ENCODE results near the gene MAP1A. TPM values are rescaled to one million over a fixed set of nuclear protein-coding genes. Genes with fewer than 3 reads are reported as not detected.

Gene MAP1A
- total RNA-seq, 1 experiment from 2014 or later, result 1.7 TPM

DNA sequence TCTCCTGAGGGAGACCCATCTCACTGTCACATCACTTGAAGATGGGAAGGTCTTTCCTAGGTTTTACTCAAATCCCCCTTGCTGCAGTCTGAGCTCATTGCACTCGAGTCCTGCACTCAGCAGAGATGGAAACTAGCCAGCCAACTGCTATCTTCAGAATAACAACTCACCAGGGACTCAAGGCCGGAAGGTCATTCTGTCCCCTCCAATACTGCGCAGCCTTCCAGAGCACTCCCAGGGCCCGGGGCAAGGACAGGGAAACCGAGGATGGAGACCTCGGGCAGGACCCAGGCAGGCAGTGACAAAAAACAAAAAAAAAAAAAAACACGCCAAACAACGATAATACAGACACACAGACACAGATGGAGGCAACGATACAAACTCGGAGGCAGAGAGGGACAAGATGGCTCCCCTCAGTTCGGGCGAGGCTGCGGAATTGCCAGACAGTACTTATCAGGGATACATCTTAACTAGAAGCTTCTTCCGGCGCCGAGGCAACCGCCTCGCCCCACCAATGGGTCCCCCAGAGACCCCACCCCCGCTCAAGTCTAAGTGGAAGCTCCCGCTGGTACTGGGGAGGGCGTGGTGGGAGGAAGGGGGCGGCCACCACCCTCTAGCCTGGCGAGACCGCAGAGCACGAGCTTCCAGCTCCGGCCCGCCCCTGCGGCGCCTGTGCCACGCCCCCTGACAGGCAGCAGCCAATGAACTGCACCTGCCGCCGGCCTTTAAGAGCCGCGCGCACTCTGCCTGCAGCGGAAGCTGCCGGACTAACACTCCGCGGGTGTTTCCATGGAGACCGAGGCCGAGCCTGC is 7.0 kb upstream of the MAP1A start:
- DNase-seq (ENCODE audit: low read depth), result peak; percentile 99

DNA sequence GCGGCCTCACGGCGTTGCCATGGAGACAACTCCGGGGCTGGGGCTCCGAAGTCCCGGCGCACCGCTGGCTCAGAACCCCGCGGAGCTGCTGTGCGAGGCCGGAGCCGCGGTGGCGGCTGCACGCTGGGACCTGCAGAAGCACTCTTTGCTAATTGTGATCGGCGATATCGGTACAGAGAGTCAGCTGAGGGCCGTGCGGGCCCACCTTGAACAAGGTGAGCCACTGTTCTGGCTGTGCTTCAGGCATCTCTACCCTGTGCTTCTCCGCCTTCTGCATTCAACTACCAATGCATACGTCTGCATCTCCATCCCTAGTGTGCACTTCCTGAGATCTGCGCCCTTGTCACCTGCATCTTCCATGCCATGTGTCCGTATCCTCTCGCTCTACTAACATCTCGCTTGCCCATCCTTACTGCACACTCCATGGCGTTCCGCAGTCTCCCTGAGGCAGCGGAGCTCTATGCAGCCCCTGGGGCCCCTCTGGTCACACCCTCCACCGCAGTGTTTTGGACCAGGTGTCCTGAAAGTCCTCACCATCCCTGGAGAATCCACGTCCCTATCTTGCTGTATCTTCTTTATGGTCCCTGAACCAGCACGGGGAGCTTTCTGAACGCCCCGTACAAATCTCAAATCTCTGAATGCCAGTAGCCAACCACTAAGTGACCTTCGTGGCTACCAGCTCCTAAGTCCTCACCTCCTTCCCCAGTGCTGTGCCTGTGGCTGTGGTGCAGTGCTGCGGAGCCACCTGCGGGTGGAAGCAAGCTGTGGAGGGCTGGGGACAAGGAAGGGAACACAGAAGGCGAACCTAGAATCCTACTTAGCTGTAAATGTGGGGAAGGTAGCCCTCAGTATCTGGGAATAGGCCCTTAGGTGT is 6.2 kb upstream of the MAP1A start:
- DNase-seq (ENCODE audit: low read depth), result peak; percentile 45

DNA sequence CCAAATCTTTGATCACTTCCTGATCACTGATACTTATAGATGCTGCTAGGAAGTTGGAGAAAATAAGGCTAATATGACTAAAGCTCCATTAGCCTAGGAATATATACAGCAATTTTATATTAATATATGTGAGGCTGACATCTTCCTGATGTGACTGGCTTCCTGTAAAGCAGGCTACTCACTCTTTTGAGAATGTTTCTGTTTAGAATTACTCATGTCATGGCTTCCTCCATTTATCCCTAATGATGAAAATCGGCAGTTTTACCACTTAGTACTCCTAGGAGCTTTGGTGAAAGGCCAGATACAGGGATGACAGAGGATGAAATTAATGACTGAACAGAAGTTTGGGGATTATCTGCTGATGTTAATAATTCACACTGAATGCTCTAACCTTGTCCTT is 3.9 kb upstream of the MAP1A start:
- no peak for DNase-seq (ENCODE audit: low read depth)

DNA sequence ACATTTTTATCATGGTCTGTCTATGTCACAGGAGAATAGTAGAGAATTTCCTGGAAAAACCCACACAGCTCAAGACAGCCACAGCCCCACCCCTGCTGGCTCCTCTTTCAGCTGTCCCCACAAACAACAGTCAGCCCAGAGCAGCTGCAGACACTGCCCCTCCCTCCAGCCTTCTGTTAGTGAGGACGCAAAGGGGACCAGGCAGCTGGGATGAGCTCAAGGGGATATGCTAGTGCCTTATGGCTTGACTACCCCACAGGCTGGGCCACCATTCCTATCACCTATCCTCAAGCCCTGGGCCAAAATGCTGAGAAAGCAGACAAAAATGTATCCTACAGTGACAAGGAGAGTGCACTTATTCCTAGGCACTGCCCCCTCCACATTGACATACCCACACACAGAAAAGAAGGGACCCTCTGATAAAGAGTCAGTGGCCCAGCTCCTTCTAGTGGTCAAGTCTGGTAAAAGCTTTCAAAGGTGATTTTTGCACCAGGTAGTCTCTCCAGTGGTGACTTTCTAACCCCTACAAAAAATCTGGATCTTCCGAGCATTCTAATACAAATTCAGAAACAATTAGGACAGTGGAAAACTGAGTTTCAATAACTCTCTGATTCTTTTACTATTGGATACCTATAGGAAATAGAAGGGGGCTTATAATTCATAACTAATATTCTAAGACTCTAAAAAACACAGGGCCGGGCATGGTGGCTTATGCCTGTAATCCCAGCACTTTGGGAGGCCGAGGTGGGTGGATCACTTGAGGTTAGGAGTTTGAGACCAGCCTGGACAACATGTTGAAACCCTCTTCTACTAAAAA is 3.0 kb upstream of the MAP1A start:
- peak; percentile 30 for DNase-seq (ENCODE audit: low read depth)

DNA sequence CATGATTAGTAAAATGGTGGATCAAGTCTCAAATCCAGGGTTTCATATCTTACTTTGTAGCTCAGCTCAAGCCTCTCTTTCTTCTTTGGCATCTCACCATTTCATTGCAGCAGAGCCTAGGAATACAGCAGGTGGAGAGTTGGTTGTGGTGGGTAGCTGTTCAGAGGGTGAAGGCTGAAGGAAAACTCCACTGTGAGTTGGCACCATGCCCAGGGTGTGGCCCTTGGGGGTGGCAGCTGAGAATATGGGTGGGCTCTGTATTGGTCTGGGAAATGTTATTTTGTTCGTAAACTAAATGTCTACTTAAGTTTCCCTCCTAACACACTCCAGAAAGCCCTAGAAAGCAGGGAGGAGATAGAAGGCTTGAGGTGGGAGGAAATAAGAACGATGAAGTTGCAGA is 1.7 kb upstream of the MAP1A start:
- DNase-seq (ENCODE audit: low read depth), result no peak

DNA sequence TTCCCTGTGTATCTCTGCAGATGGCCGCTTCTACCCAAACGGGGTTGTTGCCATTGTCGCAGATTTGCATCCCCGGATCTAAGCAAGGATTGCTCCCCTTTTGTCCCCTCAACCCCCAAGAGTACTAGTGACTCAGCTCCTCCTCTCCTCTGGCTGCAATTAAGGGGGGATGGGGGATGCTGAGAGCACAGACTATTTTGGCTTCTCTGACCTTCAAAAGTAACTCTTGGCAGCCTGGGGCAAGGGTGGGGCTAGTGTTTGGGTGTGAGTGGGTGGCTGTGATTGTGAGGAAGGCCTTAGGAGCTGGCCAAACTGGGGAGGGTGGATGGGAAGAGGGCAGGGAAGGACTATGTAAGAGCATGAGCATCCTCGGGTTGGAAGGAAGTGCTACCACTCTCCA is 1.2 kb upstream of the MAP1A start:
- DNase-seq (ENCODE audit: low read depth), result no peak

DNA sequence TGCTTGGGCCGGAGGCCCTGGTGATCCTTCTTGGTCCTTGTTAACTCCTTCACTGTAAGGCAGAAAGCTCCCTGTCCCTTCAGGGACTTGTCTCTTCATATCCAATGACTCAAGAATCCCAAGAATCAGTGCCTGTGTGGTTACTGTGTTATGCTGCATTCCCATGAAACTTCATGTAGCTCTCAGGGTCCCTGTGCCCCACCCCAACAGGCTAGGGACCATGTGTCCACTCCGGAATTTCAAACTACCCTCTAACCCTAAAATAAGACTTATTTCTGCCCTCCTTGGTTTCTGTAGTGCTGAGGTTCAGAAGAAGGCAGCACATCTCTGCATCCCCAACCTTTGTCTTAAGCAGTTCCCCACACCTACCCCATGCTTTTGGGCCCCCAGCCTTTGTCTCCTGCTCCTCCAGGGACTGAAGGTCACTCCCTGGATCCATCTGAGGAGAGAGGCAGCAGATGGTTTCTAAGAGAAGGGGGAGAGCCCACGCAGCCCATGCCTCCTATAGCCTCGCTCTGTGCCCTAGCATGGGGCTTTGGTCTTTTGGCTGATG is 531 bp upstream of the MAP1A start:
- no peak for DNase-seq (ENCODE audit: low read depth)

DNA sequence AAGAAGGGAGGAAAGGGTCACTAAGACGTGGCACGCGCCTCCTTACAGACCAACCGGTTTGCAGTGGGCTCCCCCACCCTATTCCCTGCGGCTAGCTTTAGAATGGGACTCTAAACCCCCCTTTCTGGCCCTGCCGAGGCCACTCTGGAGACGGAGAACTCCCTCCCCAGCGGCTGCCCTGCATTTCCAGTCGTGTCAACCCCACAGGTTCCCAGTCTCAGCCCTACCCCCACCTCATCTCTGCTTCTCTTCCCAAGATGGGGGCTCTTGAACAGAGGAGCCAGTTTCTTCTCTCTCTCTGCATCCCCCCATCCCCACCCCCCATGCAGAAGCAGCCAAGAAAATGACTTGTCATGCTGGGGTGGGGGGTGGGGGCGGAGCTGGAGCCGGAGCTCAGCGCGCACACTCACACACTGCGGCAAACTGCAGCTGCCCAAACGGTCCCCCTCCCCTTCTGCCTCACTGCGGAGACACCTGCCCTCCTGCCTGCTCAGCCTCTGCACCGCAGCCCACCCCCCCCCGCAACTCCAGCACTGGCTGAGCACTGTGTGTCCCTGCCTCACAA is 871 bp downstream of the MAP1A start:
- DNase-seq (ENCODE audit: low read depth), result no peak

DNA sequence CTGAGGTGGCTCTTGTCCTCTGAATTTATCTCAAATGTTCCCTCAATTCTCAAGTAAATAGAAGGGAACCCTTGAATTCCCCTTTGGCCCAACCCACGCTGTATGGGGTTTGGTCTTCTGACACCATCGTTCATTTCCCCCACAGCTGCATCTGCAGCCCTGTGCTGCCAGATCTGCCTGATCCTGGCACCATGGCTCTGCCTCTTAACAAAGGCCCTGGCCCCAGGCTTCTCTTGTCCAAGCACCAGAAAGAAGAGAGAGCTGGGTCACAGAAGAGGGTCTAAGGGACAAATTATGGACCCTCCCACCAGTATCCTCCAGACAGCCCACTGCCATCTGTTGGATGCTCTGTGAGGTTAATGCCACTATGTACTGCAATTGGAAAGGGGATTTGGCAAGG is 1.8 kb downstream of the MAP1A start:
- DNase-seq (ENCODE audit: low read depth), result no peak

DNA sequence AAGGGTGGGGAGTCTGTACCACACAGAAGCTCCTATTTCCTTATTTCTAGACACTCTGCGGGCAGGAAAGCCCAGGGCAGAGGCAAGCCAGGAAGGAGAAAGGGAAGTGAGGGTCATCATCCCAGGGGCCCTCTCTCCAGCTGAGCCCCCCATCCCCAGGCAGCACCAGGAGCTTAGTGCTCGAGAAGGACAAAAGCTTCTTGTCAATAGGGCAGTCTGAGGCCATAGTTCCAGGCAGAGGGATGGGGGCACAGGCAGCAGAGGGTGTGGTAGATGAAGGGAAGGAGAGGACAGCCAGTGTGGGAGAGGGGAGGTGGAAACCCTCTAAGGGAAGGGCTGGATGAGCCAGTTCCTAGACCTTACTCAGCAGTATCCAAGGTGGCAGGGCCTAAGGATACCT is 2.7 kb downstream of the MAP1A start:
- no peak for DNase-seq (ENCODE audit: low read depth)

DNA sequence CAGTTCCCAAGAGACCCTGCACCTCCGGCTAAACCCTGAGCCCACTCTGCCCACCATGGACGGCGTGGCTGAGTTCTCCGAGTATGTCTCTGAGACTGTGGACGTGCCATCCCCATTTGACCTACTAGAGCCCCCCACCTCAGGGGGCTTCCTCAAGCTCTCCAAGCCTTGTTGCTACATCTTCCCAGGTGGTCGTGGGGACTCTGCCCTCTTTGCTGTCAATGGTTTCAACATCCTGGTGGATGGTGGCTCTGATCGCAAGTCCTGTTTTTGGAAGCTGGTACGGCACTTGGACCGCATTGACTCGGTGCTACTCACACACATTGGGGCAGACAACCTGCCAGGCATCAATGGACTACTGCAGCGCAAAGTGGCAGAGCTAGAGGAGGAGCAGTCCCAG is 4.0 kb downstream of the MAP1A start:
- no peak for DNase-seq (ENCODE audit: low read depth)

DNA sequence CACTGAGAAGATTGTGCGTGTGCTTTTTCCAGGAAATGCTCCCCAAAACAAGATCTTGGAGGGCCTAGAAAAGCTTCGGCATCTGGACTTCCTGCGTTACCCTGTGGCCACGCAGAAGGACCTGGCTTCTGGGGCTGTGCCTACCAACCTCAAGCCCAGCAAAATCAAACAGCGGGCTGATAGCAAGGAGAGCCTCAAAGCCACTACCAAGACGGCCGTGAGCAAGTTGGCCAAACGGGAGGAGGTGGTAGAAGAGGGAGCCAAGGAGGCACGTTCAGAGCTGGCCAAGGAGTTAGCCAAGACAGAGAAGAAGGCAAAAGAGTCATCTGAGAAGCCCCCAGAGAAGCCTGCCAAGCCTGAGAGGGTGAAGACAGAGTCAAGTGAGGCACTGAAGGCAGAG is 4.8 kb downstream of the MAP1A start:
- no peak for DNase-seq (ENCODE audit: low read depth)

DNA sequence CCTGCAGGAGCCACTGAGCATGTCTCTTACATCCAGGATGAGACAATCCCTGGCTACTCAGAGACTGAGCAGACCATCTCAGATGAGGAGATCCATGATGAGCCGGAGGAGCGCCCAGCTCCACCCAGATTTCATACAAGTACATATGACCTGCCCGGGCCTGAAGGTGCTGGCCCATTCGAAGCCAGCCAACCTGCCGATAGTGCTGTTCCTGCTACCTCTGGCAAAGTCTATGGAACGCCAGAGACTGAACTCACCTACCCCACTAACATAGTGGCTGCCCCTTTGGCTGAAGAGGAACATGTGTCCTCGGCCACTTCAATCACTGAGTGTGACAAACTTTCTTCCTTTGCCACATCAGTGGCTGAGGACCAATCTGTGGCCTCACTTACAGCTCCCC is 6.2 kb downstream of the MAP1A start:
- DNase-seq (ENCODE audit: low read depth), result no peak

DNA sequence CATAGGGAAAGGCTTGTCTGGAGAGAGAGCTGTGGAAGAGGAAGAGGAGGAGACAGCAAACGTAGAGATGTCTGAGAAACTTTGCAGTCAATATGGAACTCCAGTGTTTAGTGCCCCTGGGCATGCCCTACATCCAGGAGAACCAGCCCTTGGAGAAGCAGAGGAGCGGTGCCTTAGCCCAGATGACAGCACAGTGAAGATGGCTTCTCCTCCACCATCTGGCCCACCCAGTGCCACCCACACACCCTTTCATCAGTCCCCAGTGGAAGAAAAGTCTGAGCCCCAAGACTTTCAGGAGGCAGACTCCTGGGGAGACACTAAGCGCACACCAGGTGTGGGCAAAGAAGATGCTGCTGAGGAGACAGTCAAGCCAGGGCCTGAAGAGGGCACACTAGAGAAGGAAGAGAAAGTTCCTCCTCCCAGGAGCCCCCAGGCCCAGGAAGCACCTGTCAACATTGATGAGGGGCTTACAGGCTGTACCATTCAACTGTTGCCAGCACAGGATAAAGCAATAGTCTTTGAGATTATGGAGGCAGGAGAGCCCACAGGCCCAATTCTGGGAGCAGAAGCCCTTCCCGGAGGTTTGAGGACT is 6.9 kb downstream of the MAP1A start:
- no peak for DNase-seq (ENCODE audit: low read depth)

DNA sequence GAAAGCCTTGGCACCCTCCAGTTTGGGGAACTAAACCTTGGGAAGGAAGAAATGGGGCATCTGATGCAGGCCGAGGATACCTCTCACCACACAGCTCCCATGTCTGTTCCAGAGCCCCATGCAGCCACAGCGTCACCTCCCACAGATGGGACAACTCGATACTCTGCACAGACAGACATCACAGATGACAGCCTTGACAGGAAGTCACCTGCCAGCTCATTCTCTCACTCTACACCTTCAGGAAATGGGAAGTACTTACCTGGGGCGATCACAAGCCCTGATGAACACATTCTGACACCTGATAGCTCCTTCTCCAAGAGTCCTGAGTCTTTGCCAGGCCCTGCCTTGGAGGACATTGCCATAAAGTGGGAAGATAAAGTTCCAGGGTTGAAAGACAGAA is 7.7 kb downstream of the MAP1A start:
- DNase-seq (ENCODE audit: low read depth), result no peak

DNA sequence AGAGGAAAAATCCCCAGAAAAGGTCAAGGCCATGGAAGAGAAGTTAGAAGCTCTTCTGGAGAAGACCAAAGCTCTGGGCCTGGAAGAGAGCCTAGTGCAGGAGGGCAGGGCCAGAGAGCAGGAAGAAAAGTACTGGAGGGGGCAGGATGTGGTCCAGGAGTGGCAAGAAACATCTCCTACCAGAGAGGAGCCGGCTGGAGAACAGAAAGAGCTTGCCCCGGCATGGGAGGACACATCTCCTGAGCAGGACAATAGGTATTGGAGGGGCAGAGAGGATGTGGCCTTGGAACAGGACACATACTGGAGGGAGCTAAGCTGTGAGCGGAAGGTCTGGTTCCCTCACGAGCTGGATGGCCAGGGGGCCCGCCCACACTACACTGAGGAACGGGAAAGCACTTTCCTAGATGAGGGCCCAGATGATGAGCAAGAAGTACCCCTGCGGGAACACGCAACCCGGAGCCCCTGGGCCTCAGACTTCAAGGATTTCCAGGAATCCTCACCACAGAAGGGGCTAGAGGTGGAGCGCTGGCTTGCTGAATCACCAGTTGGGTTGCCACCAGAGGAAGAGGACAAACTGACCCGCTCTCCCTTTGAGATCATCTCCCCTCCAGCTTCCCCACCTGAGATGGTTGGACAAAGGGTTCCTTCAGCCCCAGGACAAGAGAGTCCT is 9.0 kb downstream of the MAP1A start:
- DNase-seq (ENCODE audit: low read depth), result no peak

DNA sequence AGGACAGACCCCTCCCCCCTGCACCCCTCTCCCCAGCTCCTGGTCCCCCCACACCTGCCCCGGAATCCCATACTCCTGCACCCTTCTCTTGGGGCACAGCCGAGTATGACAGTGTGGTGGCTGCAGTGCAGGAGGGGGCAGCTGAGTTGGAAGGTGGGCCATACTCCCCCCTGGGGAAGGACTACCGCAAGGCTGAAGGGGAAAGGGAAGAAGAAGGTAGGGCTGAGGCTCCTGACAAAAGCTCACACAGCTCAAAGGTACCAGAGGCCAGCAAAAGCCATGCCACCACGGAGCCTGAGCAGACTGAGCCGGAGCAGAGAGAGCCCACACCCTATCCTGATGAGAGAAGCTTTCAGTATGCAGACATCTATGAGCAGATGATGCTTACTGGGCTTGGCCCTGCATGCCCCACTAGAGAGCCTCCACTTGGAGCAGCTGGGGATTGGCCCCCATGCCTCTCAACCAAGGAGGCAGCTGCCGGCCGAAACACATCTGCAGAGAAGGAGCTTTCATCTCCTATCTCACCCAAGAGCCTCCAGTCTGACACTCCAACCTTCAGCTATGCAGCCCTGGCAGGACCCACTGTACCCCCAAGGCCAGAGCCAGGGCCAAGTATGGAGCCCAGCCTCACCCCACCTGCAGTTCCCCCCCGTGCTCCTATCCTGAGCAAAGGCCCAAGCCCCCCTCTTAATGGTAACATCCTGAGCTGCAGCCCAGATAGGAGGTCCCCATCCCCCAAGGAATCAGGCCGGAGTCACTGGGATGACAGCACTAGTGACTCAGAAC is 9.8 kb downstream of the MAP1A start:
- DNase-seq (ENCODE audit: low read depth), result no peak

DNA sequence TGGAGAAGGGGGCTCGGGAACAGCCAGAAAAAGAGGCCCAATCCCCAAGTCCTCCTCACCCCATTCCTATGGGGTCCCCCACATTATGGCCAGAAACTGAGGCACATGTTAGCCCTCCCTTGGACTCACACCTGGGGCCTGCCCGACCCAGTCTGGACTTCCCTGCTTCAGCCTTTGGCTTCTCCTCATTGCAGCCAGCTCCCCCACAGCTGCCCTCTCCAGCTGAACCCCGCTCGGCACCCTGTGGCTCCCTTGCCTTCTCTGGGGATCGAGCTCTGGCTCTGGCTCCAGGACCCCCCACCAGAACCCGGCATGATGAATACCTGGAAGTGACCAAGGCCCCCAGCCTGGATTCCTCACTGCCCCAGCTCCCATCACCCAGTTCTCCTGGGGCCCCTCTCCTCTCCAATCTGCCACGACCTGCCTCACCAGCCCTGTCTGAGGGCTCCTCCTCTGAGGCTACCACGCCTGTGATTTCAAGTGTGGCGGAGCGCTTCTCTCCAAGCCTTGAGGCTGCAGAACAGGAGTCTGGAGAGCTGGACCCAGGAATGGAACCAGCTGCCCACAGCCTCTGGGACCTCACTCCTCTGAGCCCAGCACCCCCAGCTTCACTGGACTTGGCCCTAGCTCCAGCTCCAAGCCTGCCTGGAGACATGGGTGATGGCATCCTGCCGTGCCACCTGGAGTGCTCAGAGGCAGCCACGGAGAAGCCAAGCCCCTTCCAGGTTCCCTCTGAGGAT is 10.6 kb downstream of the MAP1A start:
- DNase-seq (ENCODE audit: low read depth), result no peak

DNA sequence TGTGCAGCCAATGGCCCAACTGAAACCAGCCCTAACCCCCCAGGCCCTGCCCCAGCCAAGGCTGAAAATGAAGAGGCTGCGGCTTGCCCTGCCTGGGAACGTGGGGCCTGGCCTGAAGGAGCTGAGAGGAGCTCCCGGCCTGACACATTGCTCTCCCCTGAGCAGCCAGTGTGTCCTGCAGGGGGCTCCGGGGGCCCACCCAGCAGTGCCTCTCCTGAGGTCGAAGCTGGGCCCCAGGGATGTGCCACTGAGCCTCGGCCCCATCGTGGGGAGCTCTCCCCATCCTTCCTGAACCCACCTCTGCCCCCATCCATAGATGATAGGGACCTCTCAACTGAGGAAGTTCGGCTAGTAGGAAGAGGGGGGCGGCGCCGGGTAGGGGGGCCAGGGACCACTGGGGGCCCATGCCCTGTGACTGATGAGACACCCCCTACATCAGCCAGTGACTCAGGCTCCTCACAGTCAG is 11.2 kb downstream of the MAP1A start:
- DNase-seq (ENCODE audit: low read depth), result no peak
